WTC11 (cell line): Measurements from ENCODE around the gene ZNF304.

Experiments
- ATF1 ChIP-seq: sonication (generic); formaldehyde crosslinking; IDR thresholded peaks from 2 replicates; pipeline ENCODE4 v1.8.1; 2023; ENCODE audit warnings: mild to moderate bottlenecking, moderate library complexity, missing genetic modification reagents
- CBFB ChIP-seq: sonication (generic); formaldehyde crosslinking; IDR thresholded peaks from 2 replicates; pipeline ENCODE4 v1.8.1; 2022; ENCODE audit warnings: mild to moderate bottlenecking, low read depth, missing genetic modification reagents
- CTCF ChIP-seq: fragments of 200-600 bp; IDR thresholded peaks from 2 replicates; pipeline ENCODE4 v1.8.0; 2022; ENCODE audit warnings: antibody characterized with exemption
- MAX ChIP-seq: sonication (generic); formaldehyde crosslinking; IDR thresholded peaks from 2 replicates; pipeline ENCODE4 v1.8.0; 2022; ENCODE audit warnings: mild to moderate bottlenecking, missing genetic modification reagents
- ZNF532 ChIP-seq: fragments of 250-450 bp; sonication (Bioruptor Pico); IDR thresholded peaks from 2 replicates; pipeline ENCODE4 v1.9.0; 2021; ENCODE audit warnings: mild to moderate bottlenecking, borderline replicate concordance

- no peak for TF ChIP-seq CTCF
- no peak for TF ChIP-seq CBFB (CRISPR knock-in tag)
- TF ChIP-seq ZNF532, result no peak
- TF ChIP-seq ATF1 (CRISPR knock-in tag), result no peak
- no peak for TF ChIP-seq MAX (CRISPR knock-in tag)
These were observed 15.7 kb downstream of the ZNF304 start for GRCh38 chr19:57366776-57367175.
